D721Med (cell line): ENCODE measurements around the gene TERC.

Experiments used
- DNase-seq: peaks from one replicate; pipeline ENCODE4 v3.0.0; 2011; ENCODE audit warnings: low spot score; ENCODE audit not compliant: insufficient read length
- FAIRE-seq: peaks from 2 replicates; lab custom pipeline; 2011; peaks lifted over from hg19 to GRCh38; lab: Jason Lieb, UNC
- TF ChIP-seq, protein P1 (sequence below): IDR thresholded peaks from 2 replicates; pipeline ENCODE4 v1.5.1; 2012; ENCODE audit warnings: mild to moderate bottlenecking, control low read depth; ENCODE audit not compliant: insufficient read depth; ENCODE audit errors: missing control alignments

Gene TERC

DNA sequence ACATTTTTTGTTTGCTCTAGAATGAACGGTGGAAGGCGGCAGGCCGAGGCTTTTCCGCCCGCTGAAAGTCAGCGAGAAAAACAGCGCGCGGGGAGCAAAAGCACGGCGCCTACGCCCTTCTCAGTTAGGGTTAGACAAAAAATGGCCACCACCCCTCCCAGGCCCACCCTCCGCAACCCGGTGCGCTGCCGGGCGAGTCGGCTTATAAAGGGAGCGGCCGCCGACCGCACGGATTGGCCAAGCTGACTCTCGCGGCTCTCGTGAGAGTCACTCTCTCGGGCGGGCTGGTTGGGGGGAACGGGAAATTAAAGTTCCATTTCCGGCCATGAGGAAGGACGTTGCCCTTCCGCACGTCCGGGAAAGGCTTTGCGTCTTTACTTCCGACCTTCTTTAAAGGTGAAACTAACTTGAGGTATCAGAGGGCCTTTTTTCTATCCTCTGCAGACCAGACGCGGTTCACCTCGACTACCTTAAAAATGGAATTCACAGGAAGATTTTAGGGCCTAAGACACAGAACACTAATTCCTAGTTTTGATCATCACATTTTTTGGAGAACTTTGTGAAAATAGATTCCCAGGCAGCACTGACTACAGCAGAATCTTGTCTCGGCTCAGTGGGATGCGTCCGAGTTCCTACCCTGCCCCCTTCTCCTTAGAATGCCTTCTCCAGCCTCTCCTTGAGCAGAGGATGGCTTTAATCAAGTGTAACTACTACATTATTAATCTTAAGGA is at the start of gene TERC:
TSS of gene TERC (minus strand) at position 179 of the 731 bp plus-strand sequence.
- TF ChIP-seq, protein P1, sequence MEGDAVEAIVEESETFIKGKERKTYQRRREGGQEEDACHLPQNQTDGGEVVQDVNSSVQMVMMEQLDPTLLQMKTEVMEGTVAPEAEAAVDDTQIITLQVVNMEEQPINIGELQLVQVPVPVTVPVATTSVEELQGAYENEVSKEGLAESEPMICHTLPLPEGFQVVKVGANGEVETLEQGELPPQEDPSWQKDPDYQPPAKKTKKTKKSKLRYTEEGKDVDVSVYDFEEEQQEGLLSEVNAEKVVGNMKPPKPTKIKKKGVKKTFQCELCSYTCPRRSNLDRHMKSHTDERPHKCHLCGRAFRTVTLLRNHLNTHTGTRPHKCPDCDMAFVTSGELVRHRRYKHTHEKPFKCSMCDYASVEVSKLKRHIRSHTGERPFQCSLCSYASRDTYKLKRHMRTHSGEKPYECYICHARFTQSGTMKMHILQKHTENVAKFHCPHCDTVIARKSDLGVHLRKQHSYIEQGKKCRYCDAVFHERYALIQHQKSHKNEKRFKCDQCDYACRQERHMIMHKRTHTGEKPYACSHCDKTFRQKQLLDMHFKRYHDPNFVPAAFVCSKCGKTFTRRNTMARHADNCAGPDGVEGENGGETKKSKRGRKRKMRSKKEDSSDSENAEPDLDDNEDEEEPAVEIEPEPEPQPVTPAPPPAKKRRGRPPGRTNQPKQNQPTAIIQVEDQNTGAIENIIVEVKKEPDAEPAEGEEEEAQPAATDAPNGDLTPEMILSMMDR = no peak
- FAIRE-seq (no peak), DNase-seq (peak; percentile 66)

DNA sequence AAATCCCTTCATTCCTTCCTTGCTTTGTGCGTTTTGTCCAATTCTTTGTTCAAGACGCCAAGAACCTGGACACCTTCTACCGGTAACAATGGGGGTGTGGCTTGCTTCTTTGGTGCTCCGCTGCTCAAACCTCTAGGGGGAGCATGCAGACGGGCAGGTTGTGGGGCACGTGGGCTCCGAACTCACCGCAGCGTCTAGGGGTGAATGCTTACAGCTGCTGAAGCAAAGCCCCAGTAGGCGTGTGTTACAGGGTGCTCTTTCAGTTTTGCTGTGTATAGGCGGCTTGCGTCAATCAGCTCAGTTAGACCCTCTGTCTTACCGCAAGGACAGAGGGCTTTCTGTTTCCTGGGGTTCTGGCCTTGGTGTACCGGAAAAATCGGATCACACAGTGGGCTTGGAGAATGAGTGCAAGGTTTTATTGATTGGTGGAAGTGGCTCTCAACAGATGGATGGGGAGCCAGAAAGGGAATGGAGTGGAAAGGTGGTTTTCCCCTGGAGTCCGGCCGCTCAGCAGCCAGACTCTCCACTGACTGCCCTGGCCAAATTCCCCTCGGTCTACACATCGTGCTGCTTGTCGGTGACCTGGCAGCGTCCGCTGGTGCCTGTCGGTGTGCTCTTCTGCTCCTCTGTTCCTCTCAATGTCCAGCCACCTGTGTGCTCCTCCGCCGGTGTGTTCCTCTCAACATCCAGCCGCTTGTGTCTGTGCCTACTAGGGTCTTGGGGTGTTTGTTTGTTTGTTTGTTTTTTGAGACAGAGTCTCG is 49.1 kb upstream of the TERC start:
- TF ChIP-seq, protein P1 = no peak
- DNase-seq = no peak
- no peak for FAIRE-seq

DNA sequence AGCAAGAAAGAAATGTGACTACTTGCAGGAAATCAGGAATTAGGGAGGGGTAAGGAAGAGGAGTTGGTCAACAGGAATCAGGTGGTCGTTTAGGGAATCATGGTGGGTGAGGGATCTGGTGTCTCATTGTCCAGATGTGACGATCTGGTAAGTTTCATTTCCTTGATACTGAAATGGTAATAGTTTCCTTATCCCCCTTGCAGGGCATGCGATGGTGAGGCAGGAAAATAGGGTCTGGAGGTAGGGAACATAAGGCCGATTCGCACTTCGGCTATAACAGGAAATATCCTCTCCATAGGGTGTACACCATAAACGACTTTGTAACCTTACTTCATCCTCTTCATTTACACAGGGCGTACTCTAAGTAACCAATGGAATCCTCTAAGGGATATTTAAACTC is 48.4 kb upstream of the TERC start:
- TF ChIP-seq, protein P1 = no peak
- DNase-seq (no peak), FAIRE-seq (no peak)

DNA sequence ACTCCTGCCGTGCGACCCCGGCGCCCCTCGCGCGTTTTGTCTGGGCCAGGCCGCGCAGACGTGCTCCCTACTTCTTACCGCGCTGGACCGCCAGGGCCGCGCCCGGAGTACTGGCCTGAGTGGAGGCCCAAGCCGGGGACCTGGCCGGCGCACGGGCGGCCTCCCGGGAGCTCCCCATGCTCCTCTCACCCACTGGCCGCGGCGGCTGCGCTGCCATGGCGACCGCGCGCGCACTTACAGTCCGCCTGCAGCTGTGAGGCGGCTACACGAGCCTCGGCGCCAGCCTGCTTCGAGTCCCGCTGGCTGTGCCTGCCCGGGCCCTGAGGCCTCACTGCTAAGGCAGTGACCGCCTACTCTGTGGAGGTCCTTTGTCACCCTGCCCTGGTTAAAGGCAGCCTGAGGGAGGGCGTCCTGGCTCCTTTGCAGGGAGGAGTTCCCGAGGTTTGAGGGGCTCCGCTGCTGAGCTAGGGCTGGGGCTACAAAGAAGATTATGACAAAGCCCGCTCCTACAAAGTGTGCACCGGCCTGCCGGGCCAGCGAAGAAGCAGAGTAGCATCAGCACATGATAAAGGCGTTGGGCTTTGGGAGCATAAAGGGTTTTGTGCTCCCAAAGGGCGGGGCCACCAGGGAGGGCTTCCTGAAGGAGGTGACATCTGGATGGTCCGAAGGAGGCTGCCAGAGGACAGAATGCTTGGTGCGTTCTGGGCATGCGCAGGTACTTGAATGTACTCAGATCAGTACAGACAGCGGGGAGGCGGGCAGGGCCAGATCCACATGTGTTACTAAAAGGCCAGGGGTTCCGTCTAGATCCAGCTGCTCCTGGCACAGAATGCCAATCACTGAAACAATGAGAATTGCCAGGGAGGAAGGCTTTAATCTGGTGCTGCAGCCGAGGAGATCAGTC is 47.7 kb upstream of the TERC start, which contains the start of the genes LRRC34 and LRRIQ4:
TSS of gene LRRC34 (minus strand) at position 573 of the 904 bp plus-strand sequence. CDS start at position 217, 356 bp downstream.
TSS of gene LRRIQ4 (plus strand) at position 539 of the 904 bp plus-strand sequence. CDS start 9,052 bp downstream, outside the sequence.
- no peak for DNase-seq
- TF ChIP-seq, protein P1 = no peak
- FAIRE-seq = peak; percentile 89

DNA sequence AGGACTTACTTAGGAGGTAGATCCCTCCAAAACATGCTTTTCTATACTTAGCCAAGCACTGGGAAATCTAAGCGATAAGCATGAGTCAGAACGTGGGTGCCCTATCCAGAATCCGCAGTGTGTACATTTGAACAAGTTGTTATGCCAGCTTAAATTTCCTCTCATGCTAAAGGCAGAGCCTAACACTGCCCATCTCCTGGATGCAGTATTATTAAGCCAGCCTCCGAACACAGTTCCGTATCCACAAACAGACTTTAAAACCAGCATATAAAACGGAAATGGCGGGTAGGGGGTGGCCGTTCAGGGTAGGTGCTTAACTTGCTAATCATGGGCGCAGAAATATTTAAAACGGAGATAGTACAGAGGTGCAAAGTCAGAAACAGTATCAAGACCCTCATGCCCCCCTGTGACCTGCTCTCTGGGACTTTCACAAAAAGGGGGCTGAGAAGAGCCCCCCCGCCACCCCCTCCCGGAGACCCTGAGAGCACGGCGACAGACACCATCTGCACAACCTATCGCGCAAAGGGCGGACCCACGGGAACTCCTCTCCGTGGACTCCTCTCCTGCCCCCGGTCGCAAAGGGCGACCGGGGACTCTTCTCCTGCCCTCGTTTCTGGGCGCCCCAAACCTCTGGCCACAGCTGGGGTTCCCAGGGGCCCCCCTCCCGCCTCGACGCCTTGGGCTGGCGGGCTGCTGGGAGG is 46.9 kb upstream of the TERC start:
- TF ChIP-seq, protein P1 = no peak
- DNase-seq (no peak), FAIRE-seq (no peak)

DNA sequence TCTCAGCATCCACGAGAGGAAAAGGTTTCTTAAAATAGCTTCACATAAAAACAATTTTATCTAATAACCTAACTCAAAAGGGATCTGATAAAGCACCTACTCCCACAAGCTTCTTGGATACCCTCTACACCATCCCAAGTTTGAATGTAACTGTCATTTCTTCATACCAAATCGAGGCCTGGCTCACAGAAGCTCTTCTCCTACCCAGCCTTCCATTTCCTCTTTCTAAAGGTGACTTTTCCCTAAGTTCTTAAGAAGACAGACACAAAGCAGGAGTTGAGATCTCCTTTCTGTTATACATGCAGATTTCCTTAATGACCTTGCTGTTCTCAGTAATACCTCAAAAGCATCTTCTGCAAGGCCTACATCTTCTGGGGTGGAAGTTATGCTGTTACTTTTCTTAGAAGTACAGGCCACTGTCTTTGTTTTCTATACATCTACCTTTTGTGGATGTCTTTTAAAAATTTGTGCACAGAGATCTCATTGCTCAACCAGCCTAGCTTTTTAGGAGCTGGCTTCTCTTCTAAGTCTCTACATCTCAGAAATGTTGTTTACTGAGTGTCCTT is 44.5 kb upstream of the TERC start:
- FAIRE-seq (no peak), DNase-seq (no peak)
- TF ChIP-seq, protein P1 = no peak
